ENCODE measurements around the gene SNAP29.
"Not testable (repeated sequence)": the region's sequence is repeated elsewhere in the genome, so short reads cannot be mapped to it uniquely, and the experiment has no call there.

The SNAP29 gene

GRCh38 chr22:20825624-20826023, 33.2 kb upstream of the SNAP29 start:
- Histone ChIP-seq H3K9me3 (ENCODE audit: severe bottlenecking) (no peaks in the 10 kb centered on the region), H3K27ac (ENCODE audit: poor library complexity, severe bottlenecking) (no peak overlapping the region), H3K27me3 (ENCODE audit: insufficient read depth, poor library complexity, severe bottlenecking) (no peaks in the 10 kb centered on the region), H3K4me1 (ENCODE audit: insufficient read depth, poor library complexity, severe bottlenecking) (no peaks in the 10 kb centered on the region), H3K4me3 (ENCODE audit: severe bottlenecking) (no peak overlapping the region), H3K36me3 (ENCODE audit: low read depth) (peaks cover 29% of the 10 kb centered on the region)
- DNase-seq (ENCODE audit: low spot score) (no peak), ATAC-seq (ENCODE audit: low read depth) (no peak)
- TF ChIP-seq, protein P1, sequence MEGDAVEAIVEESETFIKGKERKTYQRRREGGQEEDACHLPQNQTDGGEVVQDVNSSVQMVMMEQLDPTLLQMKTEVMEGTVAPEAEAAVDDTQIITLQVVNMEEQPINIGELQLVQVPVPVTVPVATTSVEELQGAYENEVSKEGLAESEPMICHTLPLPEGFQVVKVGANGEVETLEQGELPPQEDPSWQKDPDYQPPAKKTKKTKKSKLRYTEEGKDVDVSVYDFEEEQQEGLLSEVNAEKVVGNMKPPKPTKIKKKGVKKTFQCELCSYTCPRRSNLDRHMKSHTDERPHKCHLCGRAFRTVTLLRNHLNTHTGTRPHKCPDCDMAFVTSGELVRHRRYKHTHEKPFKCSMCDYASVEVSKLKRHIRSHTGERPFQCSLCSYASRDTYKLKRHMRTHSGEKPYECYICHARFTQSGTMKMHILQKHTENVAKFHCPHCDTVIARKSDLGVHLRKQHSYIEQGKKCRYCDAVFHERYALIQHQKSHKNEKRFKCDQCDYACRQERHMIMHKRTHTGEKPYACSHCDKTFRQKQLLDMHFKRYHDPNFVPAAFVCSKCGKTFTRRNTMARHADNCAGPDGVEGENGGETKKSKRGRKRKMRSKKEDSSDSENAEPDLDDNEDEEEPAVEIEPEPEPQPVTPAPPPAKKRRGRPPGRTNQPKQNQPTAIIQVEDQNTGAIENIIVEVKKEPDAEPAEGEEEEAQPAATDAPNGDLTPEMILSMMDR (IDR thresholded peaks at IDR 0.05; ENCODE audit: poor library complexity, severe bottlenecking): no peak

- H3K4me1 ChIP-seq (ENCODE audit: insufficient read depth, poor library complexity, severe bottlenecking); DNase-seq (ENCODE audit: low spot score); H3K27me3 ChIP-seq (ENCODE audit: insufficient read depth, poor library complexity, severe bottlenecking); H3K27ac ChIP-seq (ENCODE audit: poor library complexity, severe bottlenecking); ATAC-seq (ENCODE audit: low read depth); H3K9me3 ChIP-seq (ENCODE audit: severe bottlenecking); H3K4me3 ChIP-seq (ENCODE audit: severe bottlenecking): not testable (repeated sequence)
- H3K36me3 ChIP-seq (ENCODE audit: low read depth): peaks cover 29% of the 10 kb centered on the region
These were observed 32.2 kb upstream of the SNAP29 start for GRCh38 chr22:20826373-20827152.

DNA sequence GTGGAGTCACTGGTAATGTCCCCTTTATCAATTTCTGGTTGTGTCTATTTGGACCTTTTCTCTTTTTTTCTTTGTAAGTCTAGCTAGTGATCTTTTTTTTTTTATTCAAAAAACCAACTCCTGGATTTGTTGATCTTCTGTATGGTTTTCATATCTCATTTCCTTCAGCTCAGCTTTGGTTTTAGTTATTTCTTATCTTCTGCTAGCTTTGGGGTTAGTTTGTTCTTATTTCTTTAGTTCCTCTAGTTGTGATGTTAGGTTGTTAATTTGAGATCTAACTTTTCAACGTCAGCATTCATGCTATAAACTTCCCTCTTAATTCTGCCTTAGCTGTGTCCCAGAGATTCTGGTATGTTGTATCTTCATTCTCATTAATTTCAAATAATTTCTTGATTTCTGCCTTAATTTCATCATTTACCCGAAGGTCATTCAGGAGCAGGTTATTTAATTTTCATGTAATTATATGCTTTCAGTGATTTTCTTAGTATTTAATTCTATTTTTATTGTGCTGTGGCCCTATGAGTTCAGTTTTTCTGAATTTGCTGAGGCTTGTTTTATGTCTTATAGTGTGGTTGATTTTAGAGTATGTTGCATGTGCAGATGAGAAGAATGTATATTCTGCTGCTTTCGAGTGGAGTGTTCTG, 29.2 kb upstream of the SNAP29 start:
- peaks cover 38% of the 10 kb centered on the region for H3K36me3 ChIP-seq (ENCODE audit: low read depth)
- DNase-seq (ENCODE audit: low spot score) (no peak), ATAC-seq (ENCODE audit: low read depth) (no peak)
- H3K4me3 ChIP-seq (ENCODE audit: severe bottlenecking): no peak overlapping the region
- H3K9me3 ChIP-seq (ENCODE audit: severe bottlenecking): no peaks in the 10 kb centered on the region
- no peak overlapping the region for H3K27ac ChIP-seq (ENCODE audit: poor library complexity, severe bottlenecking)
- no peaks in the 10 kb centered on the region for H3K27me3 ChIP-seq (ENCODE audit: insufficient read depth, poor library complexity, severe bottlenecking)
- H3K4me1 ChIP-seq (ENCODE audit: insufficient read depth, poor library complexity, severe bottlenecking): no peaks in the 10 kb centered on the region
- TF ChIP-seq, protein P1 (IDR thresholded peaks at IDR 0.05; ENCODE audit: poor library complexity, severe bottlenecking): no peak

GRCh38 chr22:20833225-20833665, 25.6 kb upstream of the SNAP29 start:
- Histone ChIP-seq H3K36me3 (ENCODE audit: low read depth) (peaks cover 34% of the 10 kb centered on the region), H3K27ac (ENCODE audit: poor library complexity, severe bottlenecking) (no peak overlapping the region), H3K9me3 (ENCODE audit: severe bottlenecking) (no peaks in the 10 kb centered on the region), H3K4me3 (ENCODE audit: severe bottlenecking) (no peak overlapping the region), H3K4me1 (ENCODE audit: insufficient read depth, poor library complexity, severe bottlenecking) (no peaks in the 10 kb centered on the region), H3K27me3 (ENCODE audit: insufficient read depth, poor library complexity, severe bottlenecking) (no peaks in the 10 kb centered on the region)
- ATAC-seq (ENCODE audit: low read depth) (no peak), DNase-seq (ENCODE audit: low spot score) (no peak)
- TF ChIP-seq, protein P1 (IDR thresholded peaks at IDR 0.05; ENCODE audit: poor library complexity, severe bottlenecking): no peak

DNA sequence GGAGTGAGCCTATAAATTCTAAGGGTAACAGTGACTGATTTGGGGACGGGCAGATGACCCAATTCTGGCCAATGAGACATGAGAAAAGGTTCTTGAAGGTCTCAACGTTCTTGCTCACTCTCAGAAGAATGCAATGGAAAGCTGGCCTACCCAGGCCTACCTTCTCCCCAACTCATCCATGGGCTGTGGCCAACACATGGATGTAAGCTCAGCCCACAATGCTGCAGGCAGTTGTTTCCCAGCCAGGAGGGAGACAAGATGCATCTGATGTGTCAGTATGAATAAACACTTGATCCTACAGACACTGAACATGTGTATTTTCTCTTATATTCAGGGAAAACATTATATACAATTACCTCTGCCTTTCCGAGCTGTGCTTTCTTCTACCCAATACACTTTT, 24.6 kb upstream of the SNAP29 start:
- H3K27ac ChIP-seq (ENCODE audit: poor library complexity, severe bottlenecking): no peak overlapping the region
- no peak overlapping the region for H3K4me3 ChIP-seq (ENCODE audit: severe bottlenecking)
- no peaks in the 10 kb centered on the region for H3K27me3 ChIP-seq (ENCODE audit: insufficient read depth, poor library complexity, severe bottlenecking)
- H3K4me1 ChIP-seq (ENCODE audit: insufficient read depth, poor library complexity, severe bottlenecking): no peaks in the 10 kb centered on the region
- ATAC-seq (ENCODE audit: low read depth) (no peak), DNase-seq (ENCODE audit: low spot score) (no peak)
- H3K9me3 ChIP-seq (ENCODE audit: severe bottlenecking): no peaks in the 10 kb centered on the region
- peaks cover 30% of the 10 kb centered on the region for H3K36me3 ChIP-seq (ENCODE audit: low read depth)
- TF ChIP-seq, protein P1 (IDR thresholded peaks at IDR 0.05; ENCODE audit: poor library complexity, severe bottlenecking): no peak
